ENCODE results near the gene LZTS2.

LZTS2 gene

GRCh38 chr10:100979791-100980272 is 19.8 kb upstream of the LZTS2 start:
- no peak for DNase-seq (ENCODE audit: low spot score)

GRCh38 chr10:100980311-100980710 is 19.3 kb upstream of the LZTS2 start:
- no peak for DNase-seq (ENCODE audit: low spot score)

GRCh38 chr10:100980711-100981110 is 18.9 kb upstream of the LZTS2 start:
- no peak for DNase-seq (ENCODE audit: low spot score)

- DNase-seq (ENCODE audit: low spot score): no peak
These were observed 18.3 kb upstream of the LZTS2 start for GRCh38 chr10:100981178-100981772.

- no peak for DNase-seq (ENCODE audit: low spot score)
These were observed 16.4 kb upstream of the LZTS2 start for GRCh38 chr10:100982916-100983830.

GRCh38 chr10:100983868-100984671 is 15.5 kb upstream of the LZTS2 start:
- DNase-seq (ENCODE audit: low spot score): no peak

- DNase-seq (ENCODE audit: low spot score): no peak
These were observed 14.9 kb upstream of the LZTS2 start for GRCh38 chr10:100984672-100985177.

GRCh38 chr10:100985336-100985735 is 14.3 kb upstream of the LZTS2 start:
- no peak for DNase-seq (ENCODE audit: low spot score)

GRCh38 chr10:100986623-100986951 is 13.0 kb upstream of the LZTS2 start:
- no peak for DNase-seq (ENCODE audit: low spot score)

GRCh38 chr10:100986952-100987684 is 12.5 kb upstream of the LZTS2 start, which contains the start of the genes MRPL43 and TWNK:
MRPL43 (minus strand) TSS chr10:100987497; CDS start chr10:100987443, 54 bp downstream.
TWNK (plus strand) TSS chr10:100987543; CDS start chr10:100988211, 668 bp downstream.
- DNase-seq (ENCODE audit: low spot score): peak; percentile 91

- no peak for DNase-seq (ENCODE audit: low spot score)
These were observed 11.9 kb upstream of the LZTS2 start for GRCh38 chr10:100987685-100988049.

GRCh38 chr10:100988166-100988565 is 11.4 kb upstream of the LZTS2 start:
- DNase-seq (ENCODE audit: low spot score): no peak

GRCh38 chr10:100989088-100989487 is 10.5 kb upstream of the LZTS2 start:
- DNase-seq (ENCODE audit: low spot score): no peak

GRCh38 chr10:100993986-100994708 is 5.5 kb upstream of the LZTS2 start:
- peak; percentile 74 for DNase-seq (ENCODE audit: low spot score)

GRCh38 chr10:100995181-100995580 is 4.4 kb upstream of the LZTS2 start:
- no peak for DNase-seq (ENCODE audit: low spot score)

- DNase-seq (ENCODE audit: low spot score): no peak
These were observed 2.8 kb upstream of the LZTS2 start for GRCh38 chr10:100996678-100997359.

- peak; percentile 64 for DNase-seq (ENCODE audit: low spot score)
These were observed 2.0 kb upstream of the LZTS2 start for GRCh38 chr10:100997360-100998182.

GRCh38 chr10:100998183-100998990 is 1.2 kb upstream of the LZTS2 start:
- peak; percentile 95 for DNase-seq (ENCODE audit: low spot score)
